Stimulated activated naive CD8-positive, alpha-beta T cell treated with anti-CD3 and anti-CD28 coated beads, Interleukin-15, amount 100 ng/mL, for 72 hours (primary cell): ENCODE measurements around the gene CD3E.

Source experiments
- ATAC-seq: fragments of 150-1000 bp; cut with Tn5 transposase; 2 replicates; pipeline ENCODE4 v1.10.0; 2021; ENCODE audit warnings: mild to moderate bottlenecking, moderate library complexity
- DNase-seq, 2 donors: peaks; one replicate each; pipeline ENCODE4 v3.0.0; 2021 to 2022
- H3K27ac Mint-ChIP-seq, 2 donors: one replicate each; pipeline ENCODE4 v1.8.0; 2022; ENCODE audit warnings: mild to moderate bottlenecking in 2 of 2, mixed read lengths in 2 of 2, moderate library complexity in 2 of 2
- H3K27me3 Mint-ChIP-seq: one replicate; pipeline ENCODE4 v1.8.0; 2022; ENCODE audit warnings: mixed read lengths
- H3K4me1 Mint-ChIP-seq: one replicate; pipeline ENCODE4 v1.8.0; 2022; ENCODE audit warnings: mild to moderate bottlenecking, mixed read lengths
- H3K4me3 Mint-ChIP-seq, 2 donors: one replicate each; pipeline ENCODE4 v1.8.0; 2022; ENCODE audit warnings: mild to moderate bottlenecking in 2 of 2, mixed read lengths in 2 of 2, moderate library complexity in 1 of 2
- H3K9me3 Mint-ChIP-seq, 2 donors: one replicate each; pipeline ENCODE4 v1.8.0; 2022; ENCODE audit warnings: mixed read lengths in 2 of 2

Gene CD3E

GRCh38 chr11:118282606-118283005, 21.9 kb upstream of the CD3E start:
- H3K9me3 Mint-ChIP-seq: no peaks in the 10 kb centered on the region
- H3K27ac Mint-ChIP-seq: no peak overlapping the region
- DNase-seq: no peak
- H3K4me1 Mint-ChIP-seq: peaks cover 69% of the 10 kb centered on the region
- ATAC-seq: no peak
- H3K4me3 Mint-ChIP-seq: peak overlapping the region in 1 of 2 donors; percentile 17
- H3K27me3 Mint-ChIP-seq: no peaks in the 10 kb centered on the region

- ATAC-seq (no peak), DNase-seq (no peak)
- Mint-ChIP-seq H3K4me1 (peaks cover 69% of the 10 kb centered on the region), H3K27ac (peak overlapping the region; percentile 2 to 61), H3K4me3 (peak overlapping the region in 1 of 2 donors; percentile 60), H3K27me3 (no peaks in the 10 kb centered on the region), H3K9me3 (no peaks in the 10 kb centered on the region)
These were observed 21.4 kb upstream of the CD3E start for GRCh38 chr11:118283037-118283636.

GRCh38 chr11:118283756-118284350, 20.7 kb upstream of the CD3E start:
- Mint-ChIP-seq H3K27me3 (no peaks in the 10 kb centered on the region), H3K9me3 (no peaks in the 10 kb centered on the region), H3K4me3 (peak overlapping the region; percentile 34 to 60), H3K27ac (peak overlapping the region; percentile 61 to 80), H3K4me1 (peaks cover 65% of the 10 kb centered on the region)
- DNase-seq (no peak), ATAC-seq (peak; percentile 41)

GRCh38 chr11:118286545-118286944, 18.0 kb upstream of the CD3E start:
- H3K4me3 Mint-ChIP-seq: no peak overlapping the region
- peaks cover 64% of the 10 kb centered on the region for H3K4me1 Mint-ChIP-seq
- H3K9me3 Mint-ChIP-seq: peaks cover 4 to 7% of the 10 kb centered on the region in 2 donors
- H3K27ac Mint-ChIP-seq: no peak overlapping the region
- ATAC-seq: no peak
- no peaks in the 10 kb centered on the region for H3K27me3 Mint-ChIP-seq
- no peak for DNase-seq

GRCh38 chr11:118287006-118287405, 17.5 kb upstream of the CD3E start:
- H3K27me3 Mint-ChIP-seq: no peaks in the 10 kb centered on the region
- peak overlapping the region in 1 of 2 donors; percentile 3 for H3K27ac Mint-ChIP-seq
- ATAC-seq (peak; percentile 64), DNase-seq (no peak)
- H3K9me3 Mint-ChIP-seq: peaks cover 4 to 7% of the 10 kb centered on the region in 2 donors
- H3K4me1 Mint-ChIP-seq: peaks cover 59% of the 10 kb centered on the region
- no peak overlapping the region for H3K4me3 Mint-ChIP-seq

GRCh38 chr11:118289401-118289800, 15.1 kb upstream of the CD3E start:
- Mint-ChIP-seq H3K4me1 (peaks cover 35% of the 10 kb centered on the region), H3K4me3 (no peak overlapping the region), H3K27ac (no peak overlapping the region), H3K27me3 (no peaks in the 10 kb centered on the region), H3K9me3 (peaks cover 4 to 7% of the 10 kb centered on the region in 2 donors)
- DNase-seq (no peak), ATAC-seq (no peak)

GRCh38 chr11:118290923-118291322, 13.6 kb upstream of the CD3E start:
- H3K27me3 Mint-ChIP-seq: no peaks in the 10 kb centered on the region
- peaks cover 4 to 7% of the 10 kb centered on the region in 2 donors for H3K9me3 Mint-ChIP-seq
- DNase-seq (peak; percentile 30 to 50), ATAC-seq (peak; percentile 87)
- H3K4me1 Mint-ChIP-seq: peaks cover 39% of the 10 kb centered on the region
- peak overlapping the region in 1 of 2 donors; percentile 44 for H3K4me3 Mint-ChIP-seq
- peak overlapping the region in 1 of 2 donors; percentile 5 for H3K27ac Mint-ChIP-seq

GRCh38 chr11:118291477-118292135, 12.9 kb upstream of the CD3E start:
- ATAC-seq (no peak), DNase-seq (no peak)
- Mint-ChIP-seq H3K4me1 (peaks cover 38% of the 10 kb centered on the region), H3K9me3 (peaks cover 4 to 7% of the 10 kb centered on the region in 2 donors), H3K27ac (no peak overlapping the region), H3K4me3 (no peak overlapping the region), H3K27me3 (no peaks in the 10 kb centered on the region)

GRCh38 chr11:118294053-118294452, 10.5 kb upstream of the CD3E start:
- DNase-seq: no peak
- H3K9me3 Mint-ChIP-seq: peaks cover 4 to 7% of the 10 kb centered on the region in 2 donors
- no peak overlapping the region for H3K27ac Mint-ChIP-seq
- no peaks in the 10 kb centered on the region for H3K27me3 Mint-ChIP-seq
- H3K4me3 Mint-ChIP-seq: no peak overlapping the region
- no peak for ATAC-seq
- H3K4me1 Mint-ChIP-seq: peaks cover 30% of the 10 kb centered on the region

GRCh38 chr11:118295199-118295598, 9.3 kb upstream of the CD3E start:
- Mint-ChIP-seq H3K27ac (no peak overlapping the region), H3K4me1 (peaks cover 25% of the 10 kb centered on the region), H3K4me3 (no peak overlapping the region), H3K9me3 (peaks cover 0 to under 1% of the 10 kb centered on the region in 2 donors), H3K27me3 (no peaks in the 10 kb centered on the region)
- ATAC-seq: peak; percentile 31
- no peak for DNase-seq

- no peaks in the 10 kb centered on the region for H3K27me3 Mint-ChIP-seq
- H3K9me3 Mint-ChIP-seq: no peaks in the 10 kb centered on the region
- H3K4me3 Mint-ChIP-seq: no peak overlapping the region
- peaks cover 21% of the 10 kb centered on the region for H3K4me1 Mint-ChIP-seq
- peak overlapping the region; percentile 1 to 62 for H3K27ac Mint-ChIP-seq
- DNase-seq: no peak
- ATAC-seq: peak; percentile 83
These were observed 8.6 kb upstream of the CD3E start for GRCh38 chr11:118295815-118296454.

GRCh38 chr11:118301600-118302195, 2.8 kb upstream of the CD3E start:
- H3K4me3 Mint-ChIP-seq: no peak overlapping the region
- H3K4me1 Mint-ChIP-seq: peaks cover 38% of the 10 kb centered on the region
- H3K27me3 Mint-ChIP-seq: no peaks in the 10 kb centered on the region
- no peaks in the 10 kb centered on the region for H3K9me3 Mint-ChIP-seq
- peak overlapping the region in 1 of 2 donors; percentile 61 for H3K27ac Mint-ChIP-seq
- ATAC-seq (no peak), DNase-seq (no peak)

- DNase-seq: no peak
- no peaks in the 10 kb centered on the region for H3K9me3 Mint-ChIP-seq
- ATAC-seq: peak; percentile 75
- H3K27me3 Mint-ChIP-seq: no peaks in the 10 kb centered on the region
- peaks cover 62% of the 10 kb centered on the region for H3K4me1 Mint-ChIP-seq
- H3K27ac Mint-ChIP-seq: peak overlapping the region; percentile 100
- H3K4me3 Mint-ChIP-seq: peak overlapping the region; percentile 99 to 100
These were observed 333 bp upstream of the CD3E start for GRCh38 chr11:118304227-118304567.

- Mint-ChIP-seq H3K27me3 (no peaks in the 10 kb centered on the region), H3K27ac (peak overlapping the region; percentile 100), H3K9me3 (no peaks in the 10 kb centered on the region), H3K4me3 (peak overlapping the region; percentile 99 to 100), H3K4me1 (peaks cover 76% of the 10 kb centered on the region)
- ATAC-seq (no peak), DNase-seq (peak in 1 of 2 donors; percentile 32)
These were observed 1.2 kb downstream of the CD3E start for GRCh38 chr11:118305726-118306125.

- H3K4me3 Mint-ChIP-seq: peak overlapping the region; percentile 99 to 100
- peak in 1 of 2 donors; percentile 52 for DNase-seq
- peak; percentile 50 for ATAC-seq
- H3K27ac Mint-ChIP-seq: peak overlapping the region; percentile 90 to 95
- H3K9me3 Mint-ChIP-seq: no peaks in the 10 kb centered on the region
- peaks cover 77% of the 10 kb centered on the region for H3K4me1 Mint-ChIP-seq
- H3K27me3 Mint-ChIP-seq: no peaks in the 10 kb centered on the region
These were observed 2.0 kb downstream of the CD3E start for GRCh38 chr11:118306556-118306955.
